MM.1S (cell line): ENCODE data around the gene TOMM40.

Experiments used
- CTCF ChIP-seq: fragments of 300-600 bp; sonication (generic); IDR thresholded peaks from 2 replicates; pipeline ENCODE4 v1.5.1; 2016; ENCODE audit warnings: antibody characterized with exemption, low read length, mixed read lengths
- EZH2 ChIP-seq: fragments of 300-600 bp; sonication (generic); optimal IDR thresholded peaks from 2 replicates; pipeline ENCODE3; 2017; ENCODE audit warnings: low read depth, mild to moderate bottlenecking, antibody characterized with exemption, low read length, mixed read lengths

- no peak for TF ChIP-seq EZH2
- no peak for TF ChIP-seq CTCF
Measured at GRCh38 chr19:44856421-44857083, 34.5 kb upstream of the TOMM40 start.
